Activated CD8-positive, alpha-beta T cell treated with anti-CD3 and anti-CD28 coated beads for 36 hours (primary cell): ENCODE results near the gene CDC5L. TPM values are rescaled to one million over a fixed set of nuclear protein-coding genes. Genes with fewer than 3 reads are reported as not detected.

Experiments
- ATAC-seq: fragments of 200-7000 bp; cut with Tn5 transposase; one replicate; pipeline ENCODE4 v1.10.0; 2021; ENCODE audit warnings: mild to moderate bottlenecking, moderate library complexity
- CTCF ChIA-PET: fragments of 350-600 bp; sonication (Branson Sonifier 250); formaldehyde crosslinking; loops from one replicate; lab custom pipeline; 2021; ENCODE audit warnings: antibody characterized with exemption; lab: Charles Lee
- POLR2A ChIA-PET: fragments of 350-600 bp; sonication (Branson Sonifier 250); formaldehyde crosslinking; loops from one replicate; lab custom pipeline; 2021; ENCODE audit warnings: antibody characterized with exemption; lab: Charles Lee
- DNase-seq: peaks from one replicate; pipeline ENCODE4 v3.0.0-alpha.2; 2020
- H3K27ac Mint-ChIP-seq: one replicate; pipeline ENCODE4 v1.8.0; 2021; ENCODE audit warnings: mild to moderate bottlenecking, mixed read lengths
- H3K27me3 Mint-ChIP-seq: one replicate; pipeline ENCODE4 v1.8.0; 2021; ENCODE audit warnings: mixed read lengths
- H3K36me3 Mint-ChIP-seq: one replicate; pipeline ENCODE4 v1.8.0; 2021; ENCODE audit warnings: low read depth, mixed read lengths
- H3K4me1 Mint-ChIP-seq: one replicate; pipeline ENCODE4 v1.8.0; 2021; ENCODE audit warnings: low read depth, mixed read lengths
- H3K4me3 Mint-ChIP-seq: one replicate; pipeline ENCODE4 v1.8.0; 2021; ENCODE audit warnings: mild to moderate bottlenecking, moderate library complexity, mixed read lengths
- H3K9me3 Mint-ChIP-seq: one replicate; pipeline ENCODE4 v1.8.0; 2021; ENCODE audit warnings: mixed read lengths
- CTCF ChIP-seq: fragments of 200-600 bp; IDR thresholded peaks from one replicate; pipeline ENCODE4 v1.8.0; 2022; ENCODE audit warnings: antibody characterized with exemption, mild to moderate bottlenecking
- intact Hi-C: fragments of 100-400 bp; cut with micrococcal nuclease; formaldehyde crosslinking; loops from one replicate; pipeline ENCODE4 v1.10.0; 2022
- total RNA-seq, 2 experiments: library from RNA; stranded (reverse); gene quantifications; one replicate each; pipeline ENCODE4 v1.2.3, GENCODE V29; 2021

CDC5L gene
- total RNA-seq, 2 experiments from 2014 or later = 20.4 to 21.4 TPM

- ChIA-PET POLR2A (no interaction called here), CTCF (interaction anchor here (1.0 to 4.4 kb wide), 2 partner anchors 9 to 13 kb away, joined by 3 to 22 read pairs; no protein-coding TSS in a partner anchor)
- DNase-seq = no peak
- no peaks in the 10 kb centered on the region for H3K9me3 Mint-ChIP-seq
- no peak for ATAC-seq
- H3K36me3 Mint-ChIP-seq = peaks cover 1% of the 10 kb centered on the region
- no peak for TF ChIP-seq CTCF
- peaks cover 1% of the 10 kb centered on the region for H3K4me1 Mint-ChIP-seq
- no peak overlapping the region for H3K4me3 Mint-ChIP-seq
- no peak overlapping the region for H3K27ac Mint-ChIP-seq
- peaks cover 6% of the 10 kb centered on the region for H3K27me3 Mint-ChIP-seq
- intact Hi-C loops = no loop called here
Measured at GRCh38 chr6:44453146-44453545, 65.6 kb downstream of the CDC5L start.

GRCh38 chr6:44454198-44454597 is 66.7 kb downstream of the CDC5L start:
- H3K4me3 Mint-ChIP-seq = no peak overlapping the region
- no peak for DNase-seq
- CTCF ChIA-PET = interaction anchor here (0.7 to 4.4 kb wide), 8 partner anchors 10 to 185 kb away, joined by 3 to 31 read pairs (median 11); partner anchors contain the start of genes AARS2 and TMEM151B
- H3K27me3 Mint-ChIP-seq = peaks cover 6% of the 10 kb centered on the region
- peaks cover 1% of the 10 kb centered on the region for H3K36me3 Mint-ChIP-seq
- H3K27ac Mint-ChIP-seq = peak overlapping the region; percentile 21
- no peak for TF ChIP-seq CTCF
- no peaks in the 10 kb centered on the region for H3K9me3 Mint-ChIP-seq
- intact Hi-C loops = no loop called here
- H3K4me1 Mint-ChIP-seq = peaks cover 1% of the 10 kb centered on the region
- POLR2A ChIA-PET = no interaction called here
- ATAC-seq = no peak

GRCh38 chr6:44456070-44456965 is 68.8 kb downstream of the CDC5L start:
- intact Hi-C loops = loop anchor here (5.0 kb wide), 1 partner anchor 189 kb away; the partner anchor contains the start of gene NFKBIE
- H3K4me3 Mint-ChIP-seq = no peak overlapping the region
- POLR2A ChIA-PET = no interaction called here
- DNase-seq (peak; percentile 46), ATAC-seq (peak; percentile 87)
- CTCF ChIA-PET = interaction anchor here (0.9 to 5.5 kb wide), 15 partner anchors 9 to 187 kb away, joined by 3 to 50 read pairs (median 5); partner anchors contain the start of genes AARS2 and TMEM151B
- TF ChIP-seq CTCF = peak; percentile 85
- no peak overlapping the region for H3K27ac Mint-ChIP-seq
- peaks cover 6% of the 10 kb centered on the region for H3K27me3 Mint-ChIP-seq
- no peaks in the 10 kb centered on the region for H3K36me3 Mint-ChIP-seq
- H3K9me3 Mint-ChIP-seq = no peaks in the 10 kb centered on the region
- H3K4me1 Mint-ChIP-seq = peaks cover 1% of the 10 kb centered on the region

- Mint-ChIP-seq H3K27me3 (peaks cover 6% of the 10 kb centered on the region), H3K36me3 (no peaks in the 10 kb centered on the region), H3K27ac (no peak overlapping the region), H3K4me3 (no peak overlapping the region), H3K9me3 (no peaks in the 10 kb centered on the region), H3K4me1 (peaks cover 1% of the 10 kb centered on the region)
- DNase-seq (no peak), ATAC-seq (no peak)
- ChIA-PET CTCF (interaction anchor here (1.3 to 5.5 kb wide), 5 partner anchors 13 to 144 kb away, joined by 3 to 50 read pairs (median 8); partner anchors contain the start of gene AARS2), POLR2A (no interaction called here)
- no peak for TF ChIP-seq CTCF
- intact Hi-C loops = loop anchor here (5.0 kb wide), 1 partner anchor 190 kb away; the partner anchor contains the start of gene NFKBIE
Measured at GRCh38 chr6:44456966-44457292, 69.4 kb downstream of the CDC5L start.

- Mint-ChIP-seq H3K4me1 (peaks cover 1% of the 10 kb centered on the region), H3K27me3 (peaks cover 6% of the 10 kb centered on the region), H3K36me3 (no peaks in the 10 kb centered on the region), H3K4me3 (no peak overlapping the region), H3K9me3 (no peaks in the 10 kb centered on the region), H3K27ac (no peak overlapping the region)
- no peak for TF ChIP-seq CTCF
- intact Hi-C loops = loop anchor here (5.0 kb wide), 1 partner anchor 190 kb away; the partner anchor contains the start of gene NFKBIE
- CTCF ChIA-PET = interaction anchor here (0.9 to 6.5 kb wide), 6 partner anchors 12 to 26 kb away, joined by 4 to 50 read pairs (median 20); no protein-coding TSS in a partner anchor
- no peak for ATAC-seq
- POLR2A ChIA-PET = no interaction called here
- DNase-seq = no peak
Measured at GRCh38 chr6:44457596-44457995, 70.1 kb downstream of the CDC5L start.
